ENCODE measurements around the gene ZNF579.
"Not testable (repeated sequence)": the region's sequence is repeated elsewhere in the genome, so short reads cannot be mapped to it uniquely, and the experiment has no call there.

The ZNF579 gene

DNA sequence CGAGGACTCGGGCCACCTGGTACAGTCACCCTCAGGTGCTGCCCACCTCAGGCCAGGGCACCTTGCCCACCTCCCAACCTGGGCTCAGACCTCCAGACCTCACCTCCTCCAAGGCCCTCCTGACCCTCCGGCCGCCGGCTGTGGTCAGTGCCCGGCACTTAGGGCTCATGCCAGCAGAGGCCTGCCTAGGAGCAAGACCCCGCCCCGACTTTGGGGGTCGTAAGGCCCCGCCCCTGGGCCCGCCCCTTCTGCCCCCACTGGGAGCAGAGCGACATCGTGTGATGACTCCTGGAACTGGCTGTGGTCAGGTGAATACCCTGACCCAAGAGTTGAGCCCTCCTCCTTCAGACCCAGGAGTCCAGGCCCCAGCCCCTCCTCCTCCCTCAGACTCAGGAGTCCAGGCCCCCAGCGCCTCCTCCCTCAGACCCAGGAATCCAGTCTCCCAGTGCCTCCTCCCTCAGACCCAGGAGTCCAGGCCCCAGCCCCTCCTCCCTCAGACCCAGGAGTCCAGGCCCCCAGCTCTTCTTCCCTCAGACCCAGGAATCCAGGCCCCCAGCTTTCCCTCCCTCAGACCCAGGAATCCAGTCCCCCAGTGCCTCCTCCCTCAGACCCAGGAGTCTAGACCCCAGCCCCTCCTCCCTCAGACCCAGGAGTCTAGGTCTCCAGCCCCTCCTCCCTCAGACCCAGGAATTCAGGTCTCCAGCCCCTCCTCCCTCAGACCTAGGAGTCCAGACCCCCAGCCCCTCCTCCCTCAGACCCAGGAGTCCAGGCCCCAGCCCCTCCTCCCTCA is 43.5 kb downstream of the ZNF579 start, which contains the start of gene SBK2:
SBK2 (minus strand) TSS at position 183 of the 790 bp plus-strand sequence. CDS start 839 bp downstream, outside the sequence.
- no peak for DNase-seq

DNA sequence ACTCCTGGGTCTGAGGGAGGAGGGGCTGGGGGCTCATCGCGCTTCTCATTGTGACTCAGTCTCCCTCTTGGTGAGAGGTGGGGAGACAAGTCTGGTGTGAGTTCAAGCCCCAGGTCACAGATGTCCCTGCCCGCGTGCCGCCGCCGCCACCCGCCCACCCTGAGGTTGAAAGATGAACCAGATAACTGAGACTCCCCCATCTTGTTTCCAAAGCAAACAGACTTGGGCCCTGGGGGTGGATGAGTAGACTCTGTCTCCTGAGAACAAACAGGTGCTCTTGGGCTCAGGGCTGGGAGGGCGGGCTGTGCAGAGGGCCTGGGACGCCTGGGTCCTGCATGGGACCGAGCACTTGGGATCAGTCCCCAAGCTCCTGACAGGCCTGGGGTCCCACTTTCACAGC is 44.3 kb downstream of the ZNF579 start:
- no peak for DNase-seq

- DNase-seq: no peak
Observed at GRCh38 chr19:55535965-55536350, 44.7 kb downstream of the ZNF579 start.

- DNase-seq: no peak
Observed at GRCh38 chr19:55535173-55535964, 45.3 kb downstream of the ZNF579 start.

- DNase-seq: not testable (repeated sequence)
Observed at GRCh38 chr19:55534280-55534679, 46.4 kb downstream of the ZNF579 start.

DNA sequence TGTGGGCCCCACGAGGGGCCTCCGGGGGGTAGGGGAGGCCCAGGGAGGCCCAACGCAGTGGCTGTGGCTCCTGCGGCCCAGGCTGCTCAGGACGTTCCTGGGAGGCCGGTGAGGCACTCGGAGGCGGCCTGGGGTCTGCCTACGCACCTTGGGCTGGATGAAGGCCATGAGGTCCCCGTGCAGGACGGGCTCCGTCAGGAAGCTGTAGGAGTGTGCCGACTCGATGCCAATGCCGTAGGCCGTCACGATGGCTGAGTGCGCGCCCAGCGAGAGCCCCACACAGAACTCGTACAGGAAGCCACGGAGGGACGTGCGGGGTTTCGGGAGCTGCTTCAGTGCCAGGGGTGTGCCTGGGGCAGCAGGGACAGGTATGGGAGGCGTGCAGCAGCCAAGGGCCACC is 49.7 kb downstream of the ZNF579 start:
- DNase-seq: no peak

DNA sequence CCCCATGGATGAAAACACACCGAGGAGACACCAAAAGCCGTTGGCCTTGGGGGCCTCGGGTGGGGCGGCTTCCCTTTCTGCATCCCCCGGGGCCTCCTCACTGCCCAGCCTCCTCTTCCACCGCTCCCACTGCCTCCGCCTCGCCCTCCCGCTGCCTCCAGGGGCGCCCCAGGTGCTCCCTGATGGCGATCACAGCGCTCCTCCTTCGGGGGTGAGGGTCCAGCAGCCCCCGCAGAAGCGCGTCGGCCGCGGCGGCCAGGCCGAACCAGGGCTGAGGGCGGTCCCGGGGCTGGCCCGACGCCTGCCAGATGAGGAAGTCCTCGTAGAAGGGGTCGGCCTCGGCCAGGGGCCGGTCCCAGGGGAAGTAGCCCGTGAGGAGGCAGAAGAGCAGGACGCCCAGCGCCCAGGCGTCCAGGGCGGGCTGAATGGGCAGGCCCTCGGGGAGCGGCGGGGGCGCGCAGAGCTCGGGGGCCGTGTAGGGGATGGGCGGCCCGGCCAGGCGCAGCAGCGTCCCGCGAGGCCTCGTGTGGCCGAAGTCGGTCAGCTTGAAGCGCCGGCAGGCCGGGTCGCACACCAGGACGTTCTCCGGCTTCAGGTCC is 50.9 kb downstream of the ZNF579 start:
- no peak for DNase-seq

DNA sequence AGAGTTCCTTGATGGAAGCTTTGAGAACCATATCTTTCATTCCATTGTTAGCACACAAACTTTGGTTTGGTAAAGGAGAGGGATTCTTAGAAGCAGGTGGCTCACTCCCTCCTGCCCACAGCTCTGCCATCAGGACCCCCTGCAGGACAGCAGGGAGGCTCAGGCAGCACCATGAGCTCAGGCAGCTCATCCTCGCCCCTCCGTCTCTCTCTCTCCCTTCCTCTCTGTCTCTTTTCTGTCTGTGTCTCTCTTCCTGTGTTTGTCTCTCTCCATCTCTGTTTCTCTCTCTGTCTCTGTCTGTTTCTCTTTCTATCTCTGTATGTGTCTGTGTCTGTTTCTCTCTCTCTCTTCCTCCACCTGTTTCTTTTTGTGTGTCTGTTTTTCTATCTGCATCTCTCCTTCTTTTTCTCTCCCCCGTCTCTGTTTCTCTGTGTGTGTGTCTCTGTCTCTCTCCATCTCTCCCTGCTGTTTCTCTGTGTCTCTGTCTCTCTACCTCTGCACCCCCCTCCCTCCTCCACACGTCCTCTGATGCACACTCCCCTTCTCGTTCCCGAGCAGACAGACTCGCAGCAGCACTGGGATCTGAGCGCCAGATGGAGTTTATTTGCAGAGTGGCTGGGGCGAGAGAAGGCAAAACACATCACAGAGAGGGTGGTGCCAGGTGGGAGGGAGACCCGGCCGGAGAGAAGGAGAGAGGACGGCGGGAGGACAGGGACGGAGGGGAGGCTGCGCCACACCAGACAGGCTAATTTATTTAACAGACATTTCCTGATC is 52.4 kb downstream of the ZNF579 start:
- DNase-seq: no peak

- no peak for DNase-seq
Observed at GRCh38 chr19:55527197-55528029, 53.2 kb downstream of the ZNF579 start.

Measured in SW 1271 (cell line).